ENCODE results near the gene C4orf33. TPM values are rescaled to one million over a fixed set of nuclear protein-coding genes. Genes with fewer than 3 reads are reported as not detected.

Gene C4orf33
- polyA plus RNA-seq, 1 donor (not counting 4 experiments of a cell fraction or from before 2014, with no cell fraction given) = 25.7 TPM

- no peaks in the 10 kb centered on the region for H3K9me3 ChIP-seq (ENCODE audit: control insufficient read depth, low read depth, low read length)
Observed at GRCh38 chr4:129085472-129085871, 10.5 kb upstream of the C4orf33 start.

DNA sequence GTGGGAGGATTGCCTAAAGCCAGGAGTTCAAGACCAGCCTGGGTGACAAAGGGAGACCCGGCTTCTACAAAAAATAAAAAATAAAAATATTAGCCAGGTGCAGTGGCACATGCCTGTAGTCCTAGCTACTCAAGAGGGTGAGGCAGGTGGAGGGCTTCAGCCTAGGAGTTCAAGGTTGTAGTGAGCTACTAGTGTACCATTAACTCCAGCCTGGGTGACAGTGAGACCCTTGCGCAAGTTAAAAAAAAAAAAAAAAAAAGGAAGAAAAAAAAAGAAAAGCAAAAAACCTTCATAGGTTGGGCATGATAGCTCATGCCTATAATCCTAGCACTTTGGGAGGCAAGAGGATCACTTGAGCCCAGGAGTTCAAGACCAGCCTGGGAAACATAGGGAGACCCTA lies 8.4 kb upstream of the C4orf33 start:
- Histone ChIP-seq H3K27me3 (ENCODE audit: control insufficient read depth, extremely low read depth, insufficient read depth, low read length) (no peaks in the 10 kb centered on the region), H3K4me2 (ENCODE audit: control insufficient read depth, extremely low read depth, insufficient read depth, low read depth, low read length) (no peak overlapping the region), H4K20me1 (ENCODE audit: control insufficient read depth, extremely low read depth, insufficient read depth, low read length) (no peaks in the 10 kb centered on the region), H3K9ac (ENCODE audit: control insufficient read depth, extremely low read depth, insufficient read depth, low read length) (no peak overlapping the region), H2AFZ (ENCODE audit: control insufficient read depth, low read length) (no peak overlapping the region), H3K27ac (ENCODE audit: control insufficient read depth, insufficient read depth, low read length) (no peak overlapping the region), H3K79me2 (ENCODE audit: control insufficient read depth, insufficient read depth, low read length) (peaks cover 80% of the 10 kb centered on the region), H3K4me3 (ENCODE audit: control insufficient read depth in 2 of 3, extremely low read depth in 1 of 3, insufficient read depth in 2 of 3, low read depth in 1 of 3, low read length in 3 of 3) (no peak overlapping the region), H3K4me1 (ENCODE audit: control insufficient read depth, extremely low read depth, insufficient read depth, low read length) (peaks cover 7% of the 10 kb centered on the region), H3K36me3 (ENCODE audit: control insufficient read depth in 2 of 2, extremely low read depth in 1 of 2, insufficient read depth in 2 of 2, low read length in 2 of 2) (no peaks in the 10 kb centered on the region), H3K9me3 (ENCODE audit: control insufficient read depth, low read depth, low read length) (no peaks in the 10 kb centered on the region), H3K9me1 (ENCODE audit: control insufficient read depth, extremely low read depth, insufficient read depth, low read length) (no peaks in the 10 kb centered on the region)
- FAIRE-seq = no peak
- no peak for DNase-seq (ENCODE audit: low read depth, low spot score)
- TF ChIP-seq EZH2 (IDR thresholded peaks at IDR 0.05; ENCODE audit: low read length) = no peak
- TF ChIP-seq, protein P1, sequence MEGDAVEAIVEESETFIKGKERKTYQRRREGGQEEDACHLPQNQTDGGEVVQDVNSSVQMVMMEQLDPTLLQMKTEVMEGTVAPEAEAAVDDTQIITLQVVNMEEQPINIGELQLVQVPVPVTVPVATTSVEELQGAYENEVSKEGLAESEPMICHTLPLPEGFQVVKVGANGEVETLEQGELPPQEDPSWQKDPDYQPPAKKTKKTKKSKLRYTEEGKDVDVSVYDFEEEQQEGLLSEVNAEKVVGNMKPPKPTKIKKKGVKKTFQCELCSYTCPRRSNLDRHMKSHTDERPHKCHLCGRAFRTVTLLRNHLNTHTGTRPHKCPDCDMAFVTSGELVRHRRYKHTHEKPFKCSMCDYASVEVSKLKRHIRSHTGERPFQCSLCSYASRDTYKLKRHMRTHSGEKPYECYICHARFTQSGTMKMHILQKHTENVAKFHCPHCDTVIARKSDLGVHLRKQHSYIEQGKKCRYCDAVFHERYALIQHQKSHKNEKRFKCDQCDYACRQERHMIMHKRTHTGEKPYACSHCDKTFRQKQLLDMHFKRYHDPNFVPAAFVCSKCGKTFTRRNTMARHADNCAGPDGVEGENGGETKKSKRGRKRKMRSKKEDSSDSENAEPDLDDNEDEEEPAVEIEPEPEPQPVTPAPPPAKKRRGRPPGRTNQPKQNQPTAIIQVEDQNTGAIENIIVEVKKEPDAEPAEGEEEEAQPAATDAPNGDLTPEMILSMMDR (optimal IDR thresholded peaks at IDR 0.05 in 1 of 3, IDR thresholded peaks at IDR 0.05 in 1 of 3, conservative IDR thresholded peaks at IDR 0.05 in 1 of 3; ENCODE audit: extremely low read depth in 1 of 3, insufficient read depth in 2 of 3, low read length in 3 of 3) = no peak
- dilution Hi-C loops (cut with MboI; ENCODE audit: extremely low pct_ligation_motif_present, low sequenced_read_pairs) = no loop called here

More at GRCh38 chr4:129085472-129085871, 10.5 kb upstream of the C4orf33 start:
- H3K9me1 ChIP-seq (ENCODE audit: control insufficient read depth, extremely low read depth, insufficient read depth, low read length) = no peaks in the 10 kb centered on the region
- H3K9ac ChIP-seq (ENCODE audit: control insufficient read depth, extremely low read depth, insufficient read depth, low read length) = no peak overlapping the region
- TF ChIP-seq, protein P1 (optimal IDR thresholded peaks at IDR 0.05 in 1 of 3, IDR thresholded peaks at IDR 0.05 in 1 of 3, conservative IDR thresholded peaks at IDR 0.05 in 1 of 3; ENCODE audit: extremely low read depth in 1 of 3, insufficient read depth in 2 of 3, low read length in 3 of 3) = no peak
- TF ChIP-seq EZH2 (IDR thresholded peaks at IDR 0.05; ENCODE audit: low read length) = no peak
- H3K4me2 ChIP-seq (ENCODE audit: control insufficient read depth, extremely low read depth, insufficient read depth, low read depth, low read length) = no peak overlapping the region
- H3K4me3 ChIP-seq (ENCODE audit: control insufficient read depth in 2 of 3, extremely low read depth in 1 of 3, insufficient read depth in 2 of 3, low read depth in 1 of 3, low read length in 3 of 3) = no peak overlapping the region
- H3K27ac ChIP-seq (ENCODE audit: control insufficient read depth, insufficient read depth, low read length) = no peak overlapping the region
- FAIRE-seq (no peak), DNase-seq (ENCODE audit: low read depth, low spot score) (no peak)
- H4K20me1 ChIP-seq (ENCODE audit: control insufficient read depth, extremely low read depth, insufficient read depth, low read length) = no peaks in the 10 kb centered on the region
- H3K27me3 ChIP-seq (ENCODE audit: control insufficient read depth, extremely low read depth, insufficient read depth, low read length) = no peaks in the 10 kb centered on the region
- no peaks in the 10 kb centered on the region for H3K4me1 ChIP-seq (ENCODE audit: control insufficient read depth, extremely low read depth, insufficient read depth, low read length)
- no peaks in the 10 kb centered on the region for H3K36me3 ChIP-seq (ENCODE audit: control insufficient read depth in 2 of 2, extremely low read depth in 1 of 2, insufficient read depth in 2 of 2, low read length in 2 of 2)
- H2AFZ ChIP-seq (ENCODE audit: control insufficient read depth, low read length) = no peak overlapping the region
- dilution Hi-C loops (cut with MboI; ENCODE audit: extremely low pct_ligation_motif_present, low sequenced_read_pairs) = no loop called here
- peaks cover 61% of the 10 kb centered on the region for H3K79me2 ChIP-seq (ENCODE audit: control insufficient read depth, insufficient read depth, low read length)

All from keratinocyte (primary cell).